H1 (cell line): ENCODE measurements around the gene TMEM254. TPM values are rescaled to one million over a fixed set of nuclear protein-coding genes. Genes with fewer than 3 reads are reported as not detected.

ENCODE experiments used
- CTCF ChIA-PET: fragments of 300-600 bp; sonication (Branson Sonifier 250); formaldehyde crosslinking; loops from one replicate; lab custom pipeline; 2021; ENCODE audit not compliant: partially characterized antibody; lab: Charles Lee
- POLR2A ChIA-PET: fragments of 300-600 bp; sonication (Branson Sonifier 250); formaldehyde crosslinking; loops from one replicate; lab custom pipeline; 2021; ENCODE audit warnings: inconsistent platforms; ENCODE audit not compliant: partially characterized antibody; lab: Charles Lee
- DNase-seq, 2 experiments: peaks; one replicate each; pipeline versions ENCODE4 v3.0.0 to v3.0.0-alpha.2; 2010 to 2022; ENCODE audit warnings: low spot score in 2 of 2, low read depth in 1 of 2, mixed read lengths in 1 of 2
- FAIRE-seq: peaks from 2 replicates; lab custom pipeline; 2011; peaks lifted over from hg19 to GRCh38; lab: Jason Lieb, UNC
- H2AFZ ChIP-seq: 2 replicates; pipeline ENCODE4 v1.8.1; 2012; ENCODE audit warnings: low read length, inconsistent platforms
- H2AK5ac ChIP-seq: 2 replicates; pipeline ENCODE4 v1.6.1; 2013; ENCODE audit warnings: low read depth, low read length
- H2BK120ac ChIP-seq: replicated peaks from 2 replicates; pipeline ENCODE3; 2013; ENCODE audit warnings: low read depth, low read length, inconsistent platforms
- H2BK12ac ChIP-seq: 2 replicates; pipeline ENCODE4 v1.6.1; 2013; ENCODE audit warnings: low read depth, low read length
- H2BK15ac ChIP-seq: 2 replicates; pipeline ENCODE4 v1.6.1; 2013; ENCODE audit warnings: low read length
- H2BK20ac ChIP-seq: 2 replicates; pipeline ENCODE4 v1.6.1; 2013; ENCODE audit warnings: low read length
- H2BK5ac ChIP-seq: 2 replicates; pipeline ENCODE4 v1.6.1; 2013; ENCODE audit warnings: low read depth, low read length
- H3K14ac ChIP-seq: 2 replicates; pipeline ENCODE4 v1.6.1; 2013; ENCODE audit warnings: inconsistent platforms; ENCODE audit not compliant: insufficient read length
- H3K18ac ChIP-seq: 2 replicates; pipeline ENCODE4 v1.6.1; 2013; ENCODE audit warnings: low read length; ENCODE audit errors: extremely low read depth
- H3K23ac ChIP-seq: 2 replicates; pipeline ENCODE4 v1.6.1; 2013; ENCODE audit warnings: inconsistent platforms; ENCODE audit not compliant: insufficient read length
- H3K23me2 ChIP-seq: 2 replicates; pipeline ENCODE4 v1.6.1; 2013; ENCODE audit warnings: low read depth, low read length
- H3K27ac ChIP-seq: 2 replicates; pipeline ENCODE4 v1.6.1; 2011; ENCODE audit warnings: low read depth, low read length, inconsistent platforms
- H3K27me3 ChIP-seq, 4 experiments: replicated peaks in 1 of 4; 1 replicate in 1 of 4; 2 replicates in 3 of 4; pipeline versions ENCODE4 v1.6.1 to v1.8.1; 2011 to 2013; ENCODE audit warnings: low read length in 3 of 4, mild to moderate bottlenecking in 3 of 4, inconsistent platforms in 2 of 4, mixed read lengths in 2 of 4, moderate library complexity in 1 of 4; ENCODE audit not compliant: control insufficient read depth in 3 of 4, insufficient read depth in 3 of 4; ENCODE audit errors: extremely low read depth in 1 of 4
- H3K36me3 ChIP-seq, 4 experiments: 2 replicates each; pipeline versions ENCODE4 v1.6.1 to v1.8.1; 2011 to 2013; ENCODE audit warnings: mild to moderate bottlenecking in 4 of 4, low read length in 3 of 4, moderate library complexity in 2 of 4, control low read depth in 1 of 4, inconsistent platforms in 1 of 4; ENCODE audit not compliant: insufficient read depth in 4 of 4, control insufficient read depth in 2 of 4
- H3K4ac ChIP-seq: replicated peaks from 2 replicates; pipeline ENCODE3; 2013; ENCODE audit warnings: low read length, low read depth, mixed read lengths, inconsistent platforms; ENCODE audit not compliant: insufficient read length
- H3K4me1 ChIP-seq, 4 experiments: replicated peaks in 1 of 4; 1 replicate in 1 of 4; 2 replicates in 3 of 4; pipeline versions ENCODE4 v1.6.1 to v1.8.1; 2011 to 2013; ENCODE audit warnings: low read length in 3 of 4, inconsistent platforms in 2 of 4, mixed read lengths in 1 of 4; ENCODE audit not compliant: insufficient read depth in 4 of 4, control insufficient read depth in 3 of 4
- H3K4me2 ChIP-seq, 2 experiments: 2 replicates each; pipeline versions ENCODE4 v1.6.1 to v1.8.1; 2011 to 2013; ENCODE audit warnings: low read depth in 2 of 2, low read length in 2 of 2, control low read depth in 1 of 2, inconsistent platforms in 1 of 2, mild to moderate bottlenecking in 1 of 2; ENCODE audit not compliant: insufficient read depth in 1 of 2
- H3K4me3 ChIP-seq, 4 experiments: fragments of 200-600, 300-600 bp in 1 of 4; sonication (generic), shearing (Covaris generic), sonication (Bioruptor Twin) in 1 of 4; 2 replicates each; pipeline versions ENCODE4 v1.5.1 to v1.8.1; 2011 to 2016; ENCODE audit warnings: low read length in 4 of 4, low read depth in 3 of 4, control low read depth in 2 of 4, inconsistent platforms in 2 of 4, mild to moderate bottlenecking in 2 of 4, mixed read lengths in 1 of 4, moderate library complexity in 1 of 4; ENCODE audit not compliant: insufficient read depth in 2 of 4; ENCODE audit errors: extremely low read depth in 1 of 4
- H3K56ac ChIP-seq: replicated peaks from 2 replicates; pipeline ENCODE3; 2013; ENCODE audit warnings: low read depth, mild to moderate bottlenecking, mixed read lengths, low read length, inconsistent platforms; ENCODE audit not compliant: insufficient read length
- H3K79me1 ChIP-seq: 2 replicates; pipeline ENCODE4 v1.6.1; 2013; ENCODE audit warnings: low read depth, low read length, control low read depth
- H3K79me2 ChIP-seq, 2 experiments: 2 replicates each; pipeline versions ENCODE4 v1.6.1 to v1.8.1; 2012 to 2013; ENCODE audit warnings: low read length in 2 of 2, mild to moderate bottlenecking in 2 of 2, inconsistent platforms in 1 of 2; ENCODE audit not compliant: insufficient read depth in 2 of 2, control insufficient read depth in 1 of 2
- H3K9ac ChIP-seq, 4 experiments: replicated peaks in 1 of 4; 1 replicate in 1 of 4; 2 replicates in 3 of 4; pipeline versions ENCODE4 v1.6.1 to v1.8.1; 2011 to 2013; ENCODE audit warnings: low read depth in 3 of 4, low read length in 3 of 4, control low read depth in 2 of 4, mild to moderate bottlenecking in 2 of 4, moderate library complexity in 2 of 4, inconsistent platforms in 1 of 4; ENCODE audit errors: extremely low read depth in 1 of 4
- H3K9me3 ChIP-seq, 2 experiments: 2 replicates each; pipeline versions ENCODE4 v1.6.1 to v1.8.1; 2012 to 2013; ENCODE audit warnings: mild to moderate bottlenecking in 2 of 2, moderate library complexity in 2 of 2, control low read depth in 1 of 2, inconsistent platforms in 1 of 2, low read depth in 1 of 2, low read length in 1 of 2, mixed read lengths in 1 of 2; ENCODE audit not compliant: insufficient read depth in 2 of 2
- H4K20me1 ChIP-seq, 2 experiments: replicated peaks in 1 of 2; 2 replicates each; pipeline versions ENCODE3 to v1.8.1; 2011 to 2013; ENCODE audit warnings: inconsistent platforms in 2 of 2, low read length in 2 of 2, mild to moderate bottlenecking in 1 of 2; ENCODE audit not compliant: insufficient read depth in 2 of 2, control insufficient read depth in 1 of 2
- H4K5ac ChIP-seq: 2 replicates; pipeline ENCODE4 v1.6.1; 2013; ENCODE audit warnings: low read length, low read depth, mixed read lengths, inconsistent platforms; ENCODE audit not compliant: insufficient read length
- H4K8ac ChIP-seq: 2 replicates; pipeline ENCODE4 v1.8.0; 2013; ENCODE audit warnings: mild to moderate bottlenecking, moderate library complexity, low read length, inconsistent platforms; ENCODE audit not compliant: insufficient read depth; ENCODE audit errors: extremely low read depth
- H4K91ac ChIP-seq: replicated peaks from 2 replicates; pipeline ENCODE3; 2013; ENCODE audit warnings: low read length, mixed read lengths, inconsistent platforms; ENCODE audit not compliant: insufficient read length
- BACH1 ChIP-seq: IDR thresholded peaks from 2 replicates; pipeline ENCODE4 v1.6.1; 2012; ENCODE audit warnings: low read length, improper control_type of control experiment
- BCL11A ChIP-seq, 2 experiments: IDR thresholded peaks; one replicate each; pipeline ENCODE4 v1.6.1; 2011; ENCODE audit warnings: low read depth in 2 of 2, low read length in 2 of 2, mild to moderate bottlenecking in 2 of 2
- CBX5 ChIP-seq: fragments of 300-800, 300-1000 bp; sonication (generic); IDR thresholded peaks from 2 replicates; pipeline ENCODE4 v1.7.1; 2016; ENCODE audit warnings: antibody characterized with exemption, low read length, low read depth
- EP300 ChIP-seq, 2 experiments: IDR thresholded peaks; 1 replicate in 1 of 2; 2 replicates in 1 of 2; pipeline ENCODE4 v1.6.1; 2011 to 2012; ENCODE audit warnings: low read depth in 2 of 2, low read length in 2 of 2, mild to moderate bottlenecking in 2 of 2, borderline replicate concordance in 1 of 2, inconsistent platforms in 1 of 2, moderate library complexity in 1 of 2
- JUND ChIP-seq: IDR thresholded peaks from 2 replicates; pipeline ENCODE4 v1.6.1; 2011; ENCODE audit warnings: mild to moderate bottlenecking, improper control_type of control experiment, low read length
- MAFK ChIP-seq: IDR thresholded peaks from 2 replicates; pipeline ENCODE4 v1.6.1; 2012; ENCODE audit warnings: low read depth, mild to moderate bottlenecking, improper control_type of control experiment, low read length
- PHF8 ChIP-seq: fragments of 200-600 bp; sonication (generic); conservative IDR thresholded peaks from 2 replicates; pipeline ENCODE4 v1.7.1; 2012; ENCODE audit warnings: low read depth, mild to moderate bottlenecking, inconsistent platforms, low read length, moderate library complexity
- POU5F1 ChIP-seq: IDR thresholded peaks from 2 replicates; pipeline ENCODE4 v1.6.1; 2011; ENCODE audit warnings: low read depth, mild to moderate bottlenecking, low read length, moderate library complexity
- RAD21 ChIP-seq, 2 experiments: IDR thresholded peaks in 1 of 2; conservative IDR thresholded peaks in 1 of 2; 2 replicates each; pipeline ENCODE4 v1.6.1; 2011; ENCODE audit warnings: low read depth in 2 of 2, low read length in 2 of 2, improper control_type of control experiment in 1 of 2, inconsistent platforms in 1 of 2, mild to moderate bottlenecking in 1 of 2, moderate library complexity in 1 of 2
- RNF2 ChIP-seq: fragments of 200-900, 300-1000 bp; sonication (generic); IDR thresholded peaks from 2 replicates; pipeline ENCODE4 v1.7.1; 2016; ENCODE audit warnings: borderline replicate concordance, low read depth, mild to moderate bottlenecking, antibody characterized with exemption, low read length; ENCODE audit not compliant: poor library complexity, severe bottlenecking; ENCODE audit errors: missing control alignments
- TCF12 ChIP-seq: IDR thresholded peaks from 2 replicates; pipeline ENCODE4 v1.6.1; 2011; ENCODE audit warnings: low read depth, mild to moderate bottlenecking, low read length
- WGBS, 2 experiments: shearing (Covaris generic) in 1 of 2; methylation state at CpG; one replicate each; pipeline versions ENCODE4 v1.1.6 to v1.1.7; 2013 to 2015; ENCODE audit warnings: low lambda C conversion rate in 2 of 2, mixed read lengths in 2 of 2, inconsistent platforms in 1 of 2, low coverage in 1 of 2, missing lambda C conversion rate in 1 of 2; ENCODE audit not compliant: insufficient replicate concordance in 2 of 2, insufficient coverage in 1 of 2, insufficient read length in 1 of 2; ENCODE audit errors: extremely low coverage in 1 of 2, missing lambda C conversion rate in 1 of 2; 5-methylcytosine and 5-hydroxymethylcytosine counted together
- polyA plus RNA-seq, 7 experiments: library from polyadenylated mRNA; depleted of rRNA in 3 of 7; stranded (reverse) in 5 of 7; unstranded in 2 of 7; fragments of >200 nt in 5 of 7; fragments of 200-250 nt in 2 of 7; gene quantifications; 1 replicate in 5 of 7; 2 replicates in 1 of 7; 4 replicates in 1 of 7; pipeline versions ENCODE4 v1.2.1 to v1.2.3, GENCODE V29; 2011 to 2013; ENCODE audit warnings: missing spikeins in 2 of 7, mixed read lengths in 2 of 7
- total RNA-seq: library from RNA; stranded (reverse); fragmentation: NEBNext Ultra II Directional; extraction: Animal tissue kit (Norgen Biotek cat#: 25700); gene quantifications from 2 replicates; pipeline ENCODE4 v1.2.1, GENCODE V29; 2021

Gene TMEM254
- total and polyA plus RNA-seq, 2 of the 8 experiments (the other 6 are each of a cell fraction or from before 2014, with no cell fraction given): 26.9 to 61.2 TPM

- Histone ChIP-seq H2BK15ac (no peak overlapping the region), H3K79me1 (no peaks in the 10 kb centered on the region), H2BK5ac (no peak overlapping the region), H3K9me3 (no peaks in the 10 kb centered on the region), H3K9ac (no peak overlapping the region), H3K14ac (no peak overlapping the region), H2AK5ac (no peak overlapping the region), H3K79me2 (no peaks in the 10 kb centered on the region), H2BK12ac (no peak overlapping the region), H2BK120ac (no peak overlapping the region), H3K4me2 (no peak overlapping the region), H4K20me1 (no peaks in the 10 kb centered on the region), H3K4ac (no peak overlapping the region), H3K23ac (no peak overlapping the region), H4K8ac (no peak overlapping the region), H3K4me1 (peaks cover 0 to 11% (median 4%) of the 10 kb centered on the region in 4 experiments; a peak in 5 of 7 replicates), H3K27ac (no peak overlapping the region), H3K23me2 (peaks cover 2% of the 10 kb centered on the region; the same call in 1 of the 2 replicates), H3K36me3 (no peaks in the 10 kb centered on the region), H2AFZ (no peak overlapping the region), H3K56ac (no peak overlapping the region), H3K27me3 (peaks cover 0 to 11% (median 8%) of the 10 kb centered on the region in 4 experiments; a peak in 4 of 7 replicates), H3K18ac (no peak overlapping the region), H2BK20ac (no peak overlapping the region), H3K4me3 (no peak overlapping the region), H4K5ac (no peak overlapping the region), H4K91ac (no peak overlapping the region)
- 91% methylated on average over 14 of the region's 14 CpGs; no CpG with 5 or more reads in 1 of the 2 experiments for WGBS, 2 experiments
- ChIA-PET CTCF (interaction anchor here (0.9 to 1.9 kb wide), 10 partner anchors 12 to 90 kb away, joined by 3 to 9 read pairs (median 3); no protein-coding TSS in a partner anchor), POLR2A (no interaction called here)
- DNase-seq (no peak), FAIRE-seq (no peak)
- TF ChIP-seq CBX5: no peak
- TF ChIP-seq RNF2: no peak
- no peak for TF ChIP-seq MAFK
- TF ChIP-seq JUND: no peak
- no peak for TF ChIP-seq POU5F1
- no peak for TF ChIP-seq BCL11A (IDR thresholded peaks at IDR 0.05; ENCODE audit: low read depth in 2 of 2, low read length in 2 of 2)
- no peak for TF ChIP-seq PHF8
- TF ChIP-seq TCF12: no peak
- no peak for TF ChIP-seq RAD21 (IDR thresholded peaks at IDR 0.05 in 1 of 2, conservative IDR thresholded peaks at IDR 0.05 in 1 of 2; ENCODE audit: low read depth in 2 of 2, low read length in 2 of 2)
- no peak for TF ChIP-seq BACH1
- no peak for TF ChIP-seq EP300 (IDR thresholded peaks at IDR 0.05; ENCODE audit: borderline replicate concordance in 1 of 2, low read depth in 2 of 2, low read length in 2 of 2)
Measured at GRCh38 chr10:80137031-80137862, 58.8 kb downstream of the TMEM254 start.
